K562 (cell line): ENCODE measurements around the gene ATP5MK. TPM values are rescaled to one million over a fixed set of nuclear protein-coding genes. Genes with fewer than 3 reads are reported as not detected.

Experiments
- ATAC-seq: fragments of 200-7000 bp; cut with Tn5 transposase; 3 replicates; pipeline ENCODE4 v1.9.1; 2020; ENCODE audit warnings: moderate library complexity
- BruUV-seq: library from RNA; stranded (reverse); fragments of 400-500 nt; replicated peaks from 2 replicates; lab custom pipeline; 2021; lab: Mats Ljungman, UMichigan
- CTCF ChIA-PET: fragments of 300-600 bp; formaldehyde crosslinking; extraction: SDS; loops from one replicate; lab custom pipeline; 2021; ENCODE audit warnings: low intra/inter-chr PET ratio; lab: Yijun Ruan, JAX
- POLR2A ChIA-PET: fragments of 300-600, 350-650 bp; sonication (Branson Sonifier 250); formaldehyde crosslinking; extraction: SDS; loops from one replicate; lab custom pipeline; 2021; ENCODE audit warnings: antibody characterized with exemption, inconsistent platforms; lab: Yijun Ruan, JAX
- DNase-seq, 4 experiments: peaks; one replicate each; pipeline versions ENCODE4 v3.0.0 to v3.0.0-alpha.2; 2011 to 2018; ENCODE audit warnings: low spot score in 3 of 4, mixed read lengths in 3 of 4; ENCODE audit errors: extremely low read depth in 1 of 4
- FAIRE-seq: peaks from 2 replicates; lab custom pipeline; 2011; peaks lifted over from hg19 to GRCh38; lab: Jason Lieb, UNC
- H2AFZ ChIP-seq: 2 replicates; pipeline ENCODE4 v1.6.0; 2011; ENCODE audit warnings: low read depth, low read length, control low read depth, inconsistent platforms
- H3K27ac ChIP-seq: fragments of 200-600 bp; 3 replicates; pipeline ENCODE4 v1.8.0; 2011; ENCODE audit warnings: low read depth, mild to moderate bottlenecking, control low read depth, inconsistent platforms, low read length, moderate library complexity, mixed read lengths; ENCODE audit errors: extremely low read depth
- H3K27me3 ChIP-seq, 2 experiments: fragments of 300-600 bp in 1 of 2; 2 replicates in 1 of 2; 3 replicates in 1 of 2; pipeline versions ENCODE4 v1.6.0 to v1.8.0; 2011; ENCODE audit warnings: inconsistent platforms in 2 of 2, low read length in 2 of 2, mild to moderate bottlenecking in 1 of 2, mixed read lengths in 1 of 2, moderate library complexity in 1 of 2; ENCODE audit not compliant: control insufficient read depth in 2 of 2, insufficient read depth in 2 of 2
- H3K36me3 ChIP-seq: fragments of 300-600 bp; 3 replicates; pipeline ENCODE4 v1.8.0; 2011; ENCODE audit warnings: mild to moderate bottlenecking, low read length, inconsistent platforms; ENCODE audit not compliant: control insufficient read depth, insufficient read depth
- H3K4me1 ChIP-seq, 2 experiments: fragments of 200-600 bp in 1 of 2; replicated peaks in 1 of 2; 2 replicates in 1 of 2; 3 replicates in 1 of 2; pipeline versions ENCODE4 v1.5.1 to v1.8.0; 2011; ENCODE audit warnings: inconsistent platforms in 2 of 2, low read length in 2 of 2, mild to moderate bottlenecking in 1 of 2, mixed read lengths in 1 of 2, moderate library complexity in 1 of 2; ENCODE audit not compliant: control insufficient read depth in 2 of 2, insufficient read depth in 2 of 2
- H3K4me2 ChIP-seq: 2 replicates; pipeline ENCODE4 v1.6.1; 2011; ENCODE audit warnings: low read length, control low read depth, inconsistent platforms, mixed read lengths; ENCODE audit not compliant: insufficient read depth
- H3K4me3 ChIP-seq: fragments of 200-600 bp; sonication (generic), shearing (Covaris generic); 2 replicates; pipeline ENCODE4 v1.5.1; 2016; ENCODE audit warnings: control low read depth, inconsistent platforms
- H3K79me2 ChIP-seq: fragments of 200-600 bp; 3 replicates; pipeline ENCODE4 v1.8.0; 2011; ENCODE audit warnings: low read length, inconsistent platforms; ENCODE audit not compliant: control insufficient read depth, insufficient read depth
- H3K9ac ChIP-seq, 2 experiments: 2 replicates each; pipeline versions ENCODE4 v1.6.0 to v1.6.1; 2011; ENCODE audit warnings: low read depth in 2 of 2, low read length in 2 of 2, control low read depth in 1 of 2, inconsistent platforms in 1 of 2, mild to moderate bottlenecking in 1 of 2, mixed read lengths in 1 of 2; ENCODE audit not compliant: insufficient read depth in 1 of 2
- H3K9me1 ChIP-seq: one replicate; pipeline ENCODE4 v1.6.0; 2011; ENCODE audit warnings: inconsistent platforms, mild to moderate bottlenecking, low read length, moderate library complexity; ENCODE audit not compliant: control insufficient read depth, insufficient read depth
- H3K9me3 ChIP-seq: replicated peaks from 2 replicates; pipeline ENCODE4 v1.5.1; 2011; ENCODE audit warnings: low read depth, low read length, inconsistent platforms; ENCODE audit not compliant: control insufficient read depth, insufficient read depth
- H4K20me1 ChIP-seq: replicated peaks from 2 replicates; pipeline ENCODE4 v1.6.1; 2011; ENCODE audit warnings: low read length, inconsistent platforms, mixed read lengths; ENCODE audit not compliant: control insufficient read depth, insufficient read depth
- NR0B1 ChIP-seq: fragments of 450-650 bp; IDR thresholded peaks from one replicate; pipeline ENCODE4 v1.6.1; 2018; ENCODE audit warnings: mild to moderate bottlenecking, moderate library complexity; ENCODE audit not compliant: partially characterized antibody
- POLR2G ChIP-seq: fragments of 200-400 bp; formaldehyde crosslinking; IDR thresholded peaks from 2 replicates; pipeline ENCODE4 v1.6.1; 2017; ENCODE audit warnings: low read depth, mild to moderate bottlenecking, antibody characterized with exemption, low read length, moderate library complexity
- SETDB1 ChIP-seq: IDR thresholded peaks from one replicate; pipeline ENCODE4 v1.6.1; 2012; ENCODE audit warnings: low read length, control low read depth, inconsistent platforms
- ZNF398 ChIP-seq: fragments of 250-450 bp; sonication (Bioruptor Pico); IDR thresholded peaks from 2 replicates; pipeline ENCODE4 v1.8.0; 2021; ENCODE audit warnings: moderate library complexity, mild to moderate bottlenecking, inconsistent platforms
- WGBS: fragments of 100-300 bp; shearing (Covaris generic); methylation state at CpG from one replicate; pipeline ENCODE4 v1.1.6; 2016; ENCODE audit warnings: low coverage, mixed read lengths; ENCODE audit not compliant: insufficient coverage; ENCODE audit errors: missing lambda C conversion rate; 5-methylcytosine and 5-hydroxymethylcytosine counted together
- in situ Hi-C: fragments of 300-500 bp; cut with MboI; formaldehyde crosslinking; loops from 4 replicates; pipeline ENCODE4 v1.15.0; 2018; ENCODE audit warnings: inconsistent platforms, mixed read lengths
- intact Hi-C: fragments of 100-400 bp; cut with micrococcal nuclease; formaldehyde crosslinking; loops from 2 replicates; pipeline ENCODE4 v1.14.2; 2022
- polyA plus RNA-seq, 8 experiments: library from polyadenylated mRNA; depleted of rRNA in 4 of 8; stranded (reverse) in 5 of 8; unstranded in 3 of 8; fragments of >200 nt; fragmentation: Nextera tagmentation in 2 of 8; fragmentation: Illumina TruSeq in 1 of 8; extraction: Ambion mirVana in 2 of 8; extraction: Trizol in 1 of 8; gene quantifications; 2 replicates each; pipeline versions ENCODE4 v1.2.1 to v1.2.3, GENCODE V29; 2011 to 2014; ENCODE audit warnings: inconsistent platforms in 1 of 8, missing spikeins in 1 of 8
- total RNA-seq, 7 experiments: library from RNA; depleted of rRNA in 6 of 7; stranded (reverse); fragments of >200 nt in 6 of 7; fragmentation: Illumina TruSeq in 2 of 7; extraction: Trizol in 2 of 7; gene quantifications; 2 replicates each; pipeline versions ENCODE4 v1.2.1 to v1.2.3, GENCODE V29; 2011 to 2021; ENCODE audit warnings: low replicate concordance in 1 of 7

The ATP5MK gene
- total and polyA plus RNA-seq, 9 of the 15 experiments (the other 6 are each of a cell fraction or from before 2014, with no cell fraction given) = 182 to 1,810 (median 741) TPM

- Histone ChIP-seq H3K27ac (no peak overlapping the region), H2AFZ (no peak overlapping the region), H3K9me1 (no peaks in the 10 kb centered on the region), H4K20me1 (no peaks in the 10 kb centered on the region), H3K9me3 (no peaks in the 10 kb centered on the region), H3K79me2 (no peaks in the 10 kb centered on the region), H3K36me3 (peaks cover 94% of the 10 kb centered on the region; the same call in 2 of the 3 replicates), H3K4me3 (no peak overlapping the region), H3K4me2 (no peak overlapping the region), H3K9ac (no peak overlapping the region), H3K4me1 (no peaks in the 10 kb centered on the region; a peak in 1 of 5 replicates), H3K27me3 (no peaks in the 10 kb centered on the region)
- FAIRE-seq = no peak
- ChIA-PET POLR2A (interaction anchor here (0.6 to 1.2 kb wide), 2 partner anchors 21 to 135 kb away, joined by 3 read pairs; no protein-coding TSS in a partner anchor), CTCF (no interaction called here)
- no TSS peak for BruUV-seq
- in situ Hi-C loops (no loop called here), intact Hi-C loops (no loop called here)
- 93% methylated on average over 4 of the region's 8 CpGs for WGBS
- no peak for DNase-seq
- no peak for TF ChIP-seq ZNF398 (CRISPR knock-in tag)
- TF ChIP-seq POLR2G = 0 out of 2 replicates have a peak, but pooled peaks have one; percentile 24
- no peak for TF ChIP-seq SETDB1
- no peak for ATAC-seq
These were observed 45.3 kb upstream of the ATP5MK start for GRCh38 chr10:103441611-103442010.

- H3K4me2 ChIP-seq = no peak overlapping the region
- intact Hi-C loops = no loop called here
- in situ Hi-C loops = no loop called here
- POLR2A ChIA-PET = interaction anchor here (1.2 kb wide), 1 partner anchor 135 kb away, joined by 3 read pairs; no protein-coding TSS in a partner anchor
- CTCF ChIA-PET = no interaction called here
- no peak for DNase-seq
- no peak overlapping the region for H3K9ac ChIP-seq
- no peak for FAIRE-seq
- H3K27me3 ChIP-seq = no peaks in the 10 kb centered on the region
- no peaks in the 10 kb centered on the region for H3K9me1 ChIP-seq
- no peaks in the 10 kb centered on the region for H3K79me2 ChIP-seq
- no peak for TF ChIP-seq NR0B1
- H3K4me1 ChIP-seq = no peaks in the 10 kb centered on the region; a peak in 1 of 5 replicates
- H2AFZ ChIP-seq = no peak overlapping the region
- H3K27ac ChIP-seq = no peak overlapping the region
- no peaks in the 10 kb centered on the region for H4K20me1 ChIP-seq
- no peak overlapping the region for H3K4me3 ChIP-seq
- no peaks in the 10 kb centered on the region for H3K9me3 ChIP-seq
- BruUV-seq = no TSS peak
- H3K36me3 ChIP-seq = peaks cover 95% of the 10 kb centered on the region; the same call in 2 of the 3 replicates
- no peak for ATAC-seq
- 93% methylated on average over 6 of the region's 8 CpGs for WGBS
These were observed 44.9 kb upstream of the ATP5MK start for GRCh38 chr10:103441206-103441605.
